Endothelial cell (in vitro differentiated cells): ENCODE results near the gene CLMN. TPM values are rescaled to one million over a fixed set of nuclear protein-coding genes. Genes with fewer than 3 reads are reported as not detected.

Experiments
- DNase-seq: peaks from one replicate; pipeline ENCODE4 v3.0.0; 2021; ENCODE audit warnings: low spot score
- H3K27ac Mint-ChIP-seq: one replicate; pipeline ENCODE4 v1.8.0; 2021; ENCODE audit warnings: mixed read lengths, inconsistent platforms; ENCODE audit not compliant: unreplicated experiment
- H3K27me3 Mint-ChIP-seq: one replicate; pipeline ENCODE4 v1.8.0; 2021; ENCODE audit warnings: mild to moderate bottlenecking, moderate library complexity, mixed read lengths, inconsistent platforms; ENCODE audit not compliant: unreplicated experiment
- H3K36me3 Mint-ChIP-seq: one replicate; pipeline ENCODE4 v1.8.0; 2021; ENCODE audit warnings: mild to moderate bottlenecking, low read depth, mixed read lengths, inconsistent platforms; ENCODE audit not compliant: unreplicated experiment
- H3K4me1 Mint-ChIP-seq: one replicate; pipeline ENCODE4 v1.8.0; 2021; ENCODE audit warnings: mild to moderate bottlenecking, mixed read lengths, inconsistent platforms; ENCODE audit not compliant: unreplicated experiment
- H3K4me3 Mint-ChIP-seq: one replicate; pipeline ENCODE4 v1.8.0; 2021; ENCODE audit warnings: mild to moderate bottlenecking, mixed read lengths, inconsistent platforms; ENCODE audit not compliant: unreplicated experiment
- H3K9me3 Mint-ChIP-seq: one replicate; pipeline ENCODE4 v1.8.0; 2021; ENCODE audit warnings: mixed read lengths, inconsistent platforms; ENCODE audit not compliant: unreplicated experiment
- CTCF ChIP-seq: fragments of 200-600 bp; sonication (generic); IDR thresholded peaks from one replicate; pipeline ENCODE4 v1.5.0; 2021; ENCODE audit warnings: antibody characterized with exemption; ENCODE audit not compliant: unreplicated experiment
- total RNA-seq: library from RNA; stranded (reverse); fragmentation: NEBNext Ultra II Directional; extraction: Animal tissue kit (Norgen Biotek cat#: 25700); gene quantifications from one replicate; pipeline ENCODE4 v1.2.1, GENCODE V29; 2021; ENCODE audit not compliant: unreplicated experiment

CLMN gene
- total RNA-seq, 1 donor from 2014 or later = 0.46 TPM

GRCh38 chr14:95190857-95191256, 128.9 kb downstream of the CLMN start:
- Mint-ChIP-seq H3K4me1 (no peaks in the 10 kb centered on the region), H3K27ac (no peak overlapping the region), H3K27me3 (peaks cover 7% of the 10 kb centered on the region), H3K36me3 (no peaks in the 10 kb centered on the region), H3K9me3 (no peaks in the 10 kb centered on the region), H3K4me3 (no peak overlapping the region)
- DNase-seq = no peak
- TF ChIP-seq CTCF = no peak

GRCh38 chr14:95190346-95190840, 129.3 kb downstream of the CLMN start:
- Mint-ChIP-seq H3K4me3 (no peak overlapping the region), H3K36me3 (no peaks in the 10 kb centered on the region), H3K27ac (no peak overlapping the region), H3K9me3 (no peaks in the 10 kb centered on the region), H3K27me3 (peaks cover 7% of the 10 kb centered on the region), H3K4me1 (peaks cover 2% of the 10 kb centered on the region)
- DNase-seq = no peak
- no peak for TF ChIP-seq CTCF

GRCh38 chr14:95189367-95190132, 130.2 kb downstream of the CLMN start:
- DNase-seq = no peak
- Mint-ChIP-seq H3K27me3 (peaks cover 8% of the 10 kb centered on the region), H3K36me3 (no peaks in the 10 kb centered on the region), H3K4me3 (no peak overlapping the region), H3K27ac (no peak overlapping the region), H3K9me3 (no peaks in the 10 kb centered on the region), H3K4me1 (peaks cover 2% of the 10 kb centered on the region)
- no peak for TF ChIP-seq CTCF

- Mint-ChIP-seq H3K9me3 (no peaks in the 10 kb centered on the region), H3K27ac (no peak overlapping the region), H3K4me1 (peaks cover 11% of the 10 kb centered on the region), H3K36me3 (no peaks in the 10 kb centered on the region), H3K4me3 (no peak overlapping the region), H3K27me3 (peaks cover 6% of the 10 kb centered on the region)
- TF ChIP-seq CTCF = no peak
- DNase-seq = no peak
These were observed 131.3 kb downstream of the CLMN start for GRCh38 chr14:95188380-95188779.

- H3K4me1 Mint-ChIP-seq = peaks cover 18% of the 10 kb centered on the region
- H3K4me3 Mint-ChIP-seq = no peak overlapping the region
- H3K27ac Mint-ChIP-seq = no peak overlapping the region
- TF ChIP-seq CTCF = no peak
- H3K27me3 Mint-ChIP-seq = peaks cover 6% of the 10 kb centered on the region
- H3K36me3 Mint-ChIP-seq = no peaks in the 10 kb centered on the region
- H3K9me3 Mint-ChIP-seq = no peaks in the 10 kb centered on the region
- no peak for DNase-seq
These were observed 133.8 kb downstream of the CLMN start for GRCh38 chr14:95185767-95186392.
